Activated naive CD8-positive, alpha-beta T cell treated with anti-CD3 and anti-CD28 coated beads for 36 hours (primary cell): Measurements from ENCODE around the gene KIF1A. TPM values are rescaled to one million over a fixed set of nuclear protein-coding genes. Genes with fewer than 3 reads are reported as not detected.
A peak's percentile ranks its signal among the peaks of the same experiment; 100 is the strongest.

Source experiments
- DNase-seq: peaks from one replicate; pipeline ENCODE4 v3.0.0; 2021
- H3K27ac Mint-ChIP-seq: one replicate; pipeline ENCODE4 v1.8.0; 2022; ENCODE audit warnings: mild to moderate bottlenecking, moderate library complexity, mixed read lengths
- H3K27me3 Mint-ChIP-seq: one replicate; pipeline ENCODE4 v1.8.0; 2022; ENCODE audit warnings: mild to moderate bottlenecking, mixed read lengths
- H3K36me3 Mint-ChIP-seq: one replicate; pipeline ENCODE4 v1.8.0; 2021; ENCODE audit warnings: mild to moderate bottlenecking, mixed read lengths
- H3K4me1 Mint-ChIP-seq: one replicate; pipeline ENCODE4 v1.8.0; 2021; ENCODE audit warnings: mixed read lengths
- H3K4me3 Mint-ChIP-seq: one replicate; pipeline ENCODE4 v1.8.0; 2022; ENCODE audit warnings: mild to moderate bottlenecking, moderate library complexity, mixed read lengths
- H3K9me3 Mint-ChIP-seq: one replicate; pipeline ENCODE4 v1.8.0; 2022; ENCODE audit warnings: mixed read lengths
- total RNA-seq, 2 experiments: library from RNA; stranded (reverse); gene quantifications; one replicate each; pipeline ENCODE4 v1.2.3, GENCODE V29; 2021

Gene KIF1A
- total RNA-seq, 2 experiments from 2014 or later = 7.7 to 8.2 TPM

GRCh38 chr2:240764605-240765004, 55.4 kb downstream of the KIF1A start:
- no peak for DNase-seq
- H3K4me3 Mint-ChIP-seq = no peak overlapping the region
- no peaks in the 10 kb centered on the region for H3K36me3 Mint-ChIP-seq
- H3K27ac Mint-ChIP-seq = no peak overlapping the region
- no peaks in the 10 kb centered on the region for H3K27me3 Mint-ChIP-seq
- no peaks in the 10 kb centered on the region for H3K4me1 Mint-ChIP-seq
- no peaks in the 10 kb centered on the region for H3K9me3 Mint-ChIP-seq

- no peak overlapping the region for H3K4me3 Mint-ChIP-seq
- H3K27ac Mint-ChIP-seq = no peak overlapping the region
- H3K4me1 Mint-ChIP-seq = peaks cover 3% of the 10 kb centered on the region
- no peak for DNase-seq
- H3K9me3 Mint-ChIP-seq = no peaks in the 10 kb centered on the region
- no peaks in the 10 kb centered on the region for H3K36me3 Mint-ChIP-seq
- H3K27me3 Mint-ChIP-seq = no peaks in the 10 kb centered on the region
Measured at GRCh38 chr2:240762971-240763370, 57.0 kb downstream of the KIF1A start.

DNA sequence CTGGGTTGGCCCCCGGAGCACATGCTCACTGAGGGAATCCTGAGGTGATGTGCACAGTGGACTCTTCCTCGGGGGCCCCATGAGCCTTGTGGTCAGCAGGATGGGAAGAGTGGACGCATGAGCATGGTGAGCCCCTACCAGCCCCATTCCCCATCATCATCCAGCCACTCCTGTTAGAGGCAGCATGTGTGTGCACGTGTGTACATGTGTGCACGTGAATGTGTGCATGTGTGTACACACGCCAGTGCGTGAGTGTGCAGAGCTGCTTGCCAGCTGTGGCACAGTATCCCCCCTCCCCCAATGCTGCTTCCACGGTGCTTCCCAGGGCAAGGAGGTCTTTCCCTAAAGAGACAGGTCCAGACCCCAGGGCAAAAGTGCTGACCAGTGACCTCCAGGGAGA, 57.8 kb downstream of the KIF1A start:
- H3K27me3 Mint-ChIP-seq = no peaks in the 10 kb centered on the region
- no peaks in the 10 kb centered on the region for H3K9me3 Mint-ChIP-seq
- H3K36me3 Mint-ChIP-seq = no peaks in the 10 kb centered on the region
- no peak for DNase-seq
- H3K4me3 Mint-ChIP-seq = no peak overlapping the region
- peaks cover 3% of the 10 kb centered on the region for H3K4me1 Mint-ChIP-seq
- H3K27ac Mint-ChIP-seq = no peak overlapping the region

DNA sequence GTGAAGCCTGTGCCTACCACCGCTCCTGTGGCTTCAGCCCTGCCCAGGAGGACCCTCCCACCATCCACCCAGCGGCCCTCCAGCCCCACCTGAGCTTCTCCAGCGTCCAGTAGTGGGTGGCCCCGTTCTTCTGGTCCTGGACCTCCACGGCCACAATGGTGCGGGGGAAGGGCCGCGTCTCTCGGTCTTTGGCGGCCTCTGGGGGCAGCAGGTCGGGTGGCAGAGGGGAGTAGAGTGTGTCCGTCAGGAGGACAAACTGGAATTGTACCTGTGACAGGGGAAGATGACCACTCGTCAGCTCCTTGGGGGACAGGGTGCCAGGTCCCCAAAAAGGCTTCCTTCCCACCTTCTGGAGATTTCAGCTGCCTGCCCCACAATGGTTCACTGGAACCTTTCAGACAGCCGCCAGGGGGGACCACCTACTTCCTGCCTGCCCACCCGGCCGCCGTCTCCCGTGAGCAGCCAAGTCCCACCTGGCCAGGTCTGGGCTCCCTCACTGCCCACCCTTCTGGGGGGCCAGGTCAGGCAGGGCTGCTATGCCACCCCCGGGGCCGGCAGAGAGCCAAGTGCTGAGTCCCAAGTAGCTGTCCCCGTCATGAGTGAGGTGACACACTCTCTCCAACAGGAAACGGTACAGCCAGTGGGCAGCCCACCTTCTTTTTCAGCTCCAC, 59.3 kb downstream of the KIF1A start:
- Mint-ChIP-seq H3K27ac (no peak overlapping the region), H3K9me3 (no peaks in the 10 kb centered on the region), H3K4me1 (peaks cover 3% of the 10 kb centered on the region), H3K36me3 (no peaks in the 10 kb centered on the region), H3K4me3 (no peak overlapping the region), H3K27me3 (no peaks in the 10 kb centered on the region)
- no peak for DNase-seq

- H3K4me3 Mint-ChIP-seq = no peak overlapping the region
- H3K27me3 Mint-ChIP-seq = no peaks in the 10 kb centered on the region
- no peak for DNase-seq
- no peak overlapping the region for H3K27ac Mint-ChIP-seq
- peaks cover 3% of the 10 kb centered on the region for H3K4me1 Mint-ChIP-seq
- no peaks in the 10 kb centered on the region for H3K9me3 Mint-ChIP-seq
- no peaks in the 10 kb centered on the region for H3K36me3 Mint-ChIP-seq
Measured at GRCh38 chr2:240760121-240760520, 59.9 kb downstream of the KIF1A start.

DNA sequence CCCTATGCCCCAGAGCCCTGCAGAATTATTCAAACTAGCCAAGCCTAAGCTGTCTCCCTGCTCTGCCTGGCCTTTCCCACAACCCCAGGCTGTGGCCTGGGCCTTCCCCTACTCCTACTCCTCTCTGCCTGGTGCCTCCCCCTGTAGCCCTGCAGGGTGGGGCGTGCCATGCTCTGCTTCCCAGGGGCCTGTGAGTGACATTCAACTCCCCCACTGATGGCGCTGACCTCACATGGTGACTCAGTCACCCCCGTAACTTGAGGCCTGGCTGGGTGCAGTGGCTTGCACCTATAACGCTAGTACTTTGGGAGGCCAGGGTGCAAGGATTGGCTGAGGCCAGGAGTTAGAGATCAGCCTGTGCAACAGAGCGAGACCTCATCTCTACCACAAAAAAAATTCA, 60.6 kb downstream of the KIF1A start:
- Mint-ChIP-seq H3K4me1 (peaks cover 3% of the 10 kb centered on the region), H3K36me3 (no peaks in the 10 kb centered on the region), H3K4me3 (no peak overlapping the region), H3K27ac (no peak overlapping the region), H3K27me3 (no peaks in the 10 kb centered on the region), H3K9me3 (no peaks in the 10 kb centered on the region)
- DNase-seq = peak; percentile 61

DNA sequence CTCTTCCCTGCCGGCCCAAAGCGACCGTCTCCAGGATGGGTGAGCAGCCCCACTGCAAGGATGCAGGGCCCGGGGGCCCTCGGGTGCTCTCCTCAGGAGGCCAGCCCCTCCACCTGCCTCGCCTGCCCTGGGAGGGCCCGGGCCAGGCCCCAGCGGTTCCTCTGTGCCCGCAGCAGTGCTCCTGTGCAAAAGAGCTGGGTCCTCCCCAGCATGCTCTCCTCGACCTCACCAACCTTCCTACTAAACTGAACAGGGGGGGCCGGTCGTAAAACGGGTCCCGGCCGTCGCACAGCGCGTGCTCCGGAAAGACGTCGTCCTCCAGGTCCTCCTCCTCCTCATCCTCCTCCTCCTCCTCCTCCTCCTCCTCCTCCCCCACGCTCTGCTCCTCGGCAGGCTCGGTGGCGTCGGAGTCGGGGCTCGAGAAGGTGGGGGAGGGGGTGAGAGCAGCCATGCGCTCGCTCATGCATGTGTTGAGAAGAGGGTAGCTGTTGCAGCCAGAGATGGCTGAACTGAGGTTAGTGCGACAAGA, 62.9 kb downstream of the KIF1A start:
- Mint-ChIP-seq H3K36me3 (no peaks in the 10 kb centered on the region), H3K4me1 (peaks cover 3% of the 10 kb centered on the region), H3K4me3 (no peak overlapping the region), H3K9me3 (no peaks in the 10 kb centered on the region), H3K27ac (no peak overlapping the region), H3K27me3 (no peaks in the 10 kb centered on the region)
- DNase-seq = no peak

DNA sequence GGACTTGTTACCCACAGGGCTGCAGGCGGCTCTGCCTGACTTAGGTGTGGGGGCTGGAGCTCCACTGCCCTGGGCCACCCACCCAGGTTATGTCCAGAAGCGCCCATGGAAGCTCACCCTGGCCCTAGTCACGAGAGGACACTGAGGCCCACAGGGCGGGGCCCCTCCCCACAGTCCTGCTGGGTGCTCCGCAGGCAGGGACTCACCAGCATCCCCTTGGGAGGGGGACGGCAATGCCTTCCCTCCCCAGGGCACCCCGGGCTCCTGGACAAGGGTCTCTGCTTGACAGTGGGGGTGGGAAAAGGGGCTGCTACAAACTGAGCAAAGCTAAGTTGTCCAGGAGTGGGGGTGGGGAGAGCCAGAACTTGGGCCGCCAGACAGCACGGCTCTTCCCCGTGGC, 67.8 kb downstream of the KIF1A start:
- Mint-ChIP-seq H3K9me3 (no peaks in the 10 kb centered on the region), H3K4me3 (no peak overlapping the region), H3K27me3 (no peaks in the 10 kb centered on the region), H3K4me1 (no peaks in the 10 kb centered on the region), H3K36me3 (no peaks in the 10 kb centered on the region), H3K27ac (no peak overlapping the region)
- no peak for DNase-seq

- Mint-ChIP-seq H3K36me3 (no peaks in the 10 kb centered on the region), H3K4me3 (no peak overlapping the region), H3K4me1 (no peaks in the 10 kb centered on the region), H3K9me3 (no peaks in the 10 kb centered on the region), H3K27ac (no peak overlapping the region), H3K27me3 (no peaks in the 10 kb centered on the region)
- no peak for DNase-seq
Measured at GRCh38 chr2:240750409-240750808, 69.6 kb downstream of the KIF1A start.

GRCh38 chr2:240749516-240749915, 70.5 kb downstream of the KIF1A start:
- H3K27me3 Mint-ChIP-seq = no peaks in the 10 kb centered on the region
- DNase-seq = no peak
- H3K27ac Mint-ChIP-seq = no peak overlapping the region
- H3K36me3 Mint-ChIP-seq = no peaks in the 10 kb centered on the region
- H3K9me3 Mint-ChIP-seq = no peaks in the 10 kb centered on the region
- H3K4me1 Mint-ChIP-seq = no peaks in the 10 kb centered on the region
- no peak overlapping the region for H3K4me3 Mint-ChIP-seq

GRCh38 chr2:240747256-240747655, 72.8 kb downstream of the KIF1A start:
- no peak overlapping the region for H3K4me3 Mint-ChIP-seq
- no peak overlapping the region for H3K27ac Mint-ChIP-seq
- H3K9me3 Mint-ChIP-seq = no peaks in the 10 kb centered on the region
- no peaks in the 10 kb centered on the region for H3K4me1 Mint-ChIP-seq
- DNase-seq = no peak
- no peaks in the 10 kb centered on the region for H3K27me3 Mint-ChIP-seq
- no peaks in the 10 kb centered on the region for H3K36me3 Mint-ChIP-seq

DNA sequence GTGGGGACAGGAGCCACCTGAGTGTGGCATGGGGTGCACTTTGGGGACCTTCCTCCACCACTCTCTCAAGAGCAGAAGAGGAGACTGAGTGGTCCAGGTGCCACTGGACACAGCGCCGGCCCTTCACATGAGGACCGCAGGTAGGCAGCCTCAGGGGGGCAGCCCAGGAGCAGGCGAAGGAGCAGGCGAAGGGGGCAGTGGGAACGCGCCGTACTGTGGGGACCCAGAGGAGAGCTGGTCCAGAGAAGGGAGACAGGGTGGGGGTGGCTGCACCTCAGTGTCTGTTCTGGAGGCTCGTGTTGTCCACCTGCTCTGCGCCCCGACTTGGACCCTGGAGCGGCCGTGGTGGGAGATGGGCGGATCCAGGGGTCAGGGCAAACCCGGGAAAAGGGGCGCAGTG, 73.3 kb downstream of the KIF1A start:
- Mint-ChIP-seq H3K9me3 (no peaks in the 10 kb centered on the region), H3K36me3 (no peaks in the 10 kb centered on the region), H3K27me3 (no peaks in the 10 kb centered on the region), H3K4me1 (no peaks in the 10 kb centered on the region), H3K27ac (no peak overlapping the region), H3K4me3 (no peak overlapping the region)
- DNase-seq = no peak

DNA sequence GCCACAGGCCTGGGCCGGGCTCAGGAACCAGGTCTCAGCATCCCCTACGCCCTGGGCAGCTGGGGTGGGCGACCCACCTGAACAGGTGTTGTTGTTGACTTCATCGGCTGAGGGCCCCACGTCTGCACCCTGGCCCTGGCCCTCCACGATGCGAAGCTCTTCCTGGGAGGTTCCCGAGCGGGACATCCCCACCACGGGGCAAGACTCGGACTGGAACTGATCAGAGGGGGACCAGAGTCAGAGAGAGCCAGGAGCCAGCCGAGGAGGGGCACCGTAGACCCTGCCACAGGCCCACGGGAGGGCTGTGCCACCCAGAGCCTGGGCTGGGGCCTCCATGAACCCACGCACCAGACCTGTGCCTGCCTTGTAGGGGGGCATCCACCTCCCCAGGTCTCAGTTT, 74.1 kb downstream of the KIF1A start:
- Mint-ChIP-seq H3K36me3 (no peaks in the 10 kb centered on the region), H3K4me1 (no peaks in the 10 kb centered on the region), H3K27me3 (no peaks in the 10 kb centered on the region), H3K27ac (no peak overlapping the region), H3K9me3 (no peaks in the 10 kb centered on the region), H3K4me3 (no peak overlapping the region)
- DNase-seq = no peak

DNA sequence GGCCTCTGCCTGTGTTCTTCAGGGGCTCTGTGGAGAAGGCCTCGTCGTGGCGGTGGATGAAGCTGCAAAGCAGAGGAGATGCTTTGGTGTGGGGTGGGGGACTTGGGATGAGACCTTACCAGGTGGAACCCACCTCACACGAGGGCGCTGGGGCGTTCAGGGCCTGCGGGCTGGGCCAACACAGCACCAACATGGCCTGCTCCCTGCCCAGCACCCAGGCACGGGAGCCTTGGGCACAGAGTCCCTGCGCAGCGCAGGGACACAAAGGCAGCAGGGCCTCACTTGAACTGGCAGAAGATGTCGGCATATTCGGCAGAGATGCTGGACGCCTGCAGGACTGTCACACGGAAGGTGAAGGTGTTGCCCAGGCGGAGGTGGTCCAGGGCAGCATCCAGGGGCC, 74.6 kb downstream of the KIF1A start:
- no peaks in the 10 kb centered on the region for H3K4me1 Mint-ChIP-seq

GRCh38 chr2:240742602-240743095, 77.4 kb downstream of the KIF1A start:
- peaks cover 6% of the 10 kb centered on the region for H3K4me1 Mint-ChIP-seq
- H3K4me3 Mint-ChIP-seq = no peak overlapping the region
- no peak for DNase-seq
- no peaks in the 10 kb centered on the region for H3K27me3 Mint-ChIP-seq
- H3K27ac Mint-ChIP-seq = no peak overlapping the region
- no peaks in the 10 kb centered on the region for H3K36me3 Mint-ChIP-seq
- H3K9me3 Mint-ChIP-seq = no peaks in the 10 kb centered on the region

More for the DNA sequence above, 74.6 kb downstream of the KIF1A start:
- no peaks in the 10 kb centered on the region for H3K27me3 Mint-ChIP-seq
- no peak overlapping the region for H3K4me3 Mint-ChIP-seq
- H3K9me3 Mint-ChIP-seq = no peaks in the 10 kb centered on the region
- H3K36me3 Mint-ChIP-seq = no peaks in the 10 kb centered on the region
- H3K27ac Mint-ChIP-seq = no peak overlapping the region
- no peak for DNase-seq

DNA sequence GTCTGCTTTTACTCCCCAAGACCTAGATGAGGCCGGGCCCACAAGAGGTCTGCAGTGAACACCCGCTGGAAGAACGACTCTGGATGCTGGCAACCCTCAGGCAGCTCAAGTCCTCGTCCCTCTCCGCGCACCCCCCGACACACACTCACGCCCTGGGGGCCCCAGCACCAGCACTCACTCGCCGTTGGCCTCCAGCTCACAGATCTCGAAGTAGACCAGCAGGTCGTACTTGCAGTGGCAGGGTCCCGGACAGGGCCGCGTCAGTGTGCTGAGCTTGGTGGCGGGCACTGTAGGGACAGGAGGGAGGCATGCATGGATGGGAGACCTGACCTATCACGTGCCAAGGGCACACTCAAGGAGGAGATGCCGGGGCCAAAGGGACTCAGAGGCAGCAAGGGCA, 78.9 kb downstream of the KIF1A start:
- no peak for DNase-seq
- no peaks in the 10 kb centered on the region for H3K36me3 Mint-ChIP-seq
- H3K9me3 Mint-ChIP-seq = no peaks in the 10 kb centered on the region
- no peak overlapping the region for H3K27ac Mint-ChIP-seq
- H3K4me3 Mint-ChIP-seq = no peak overlapping the region
- peaks cover 6% of the 10 kb centered on the region for H3K4me1 Mint-ChIP-seq
- H3K27me3 Mint-ChIP-seq = no peaks in the 10 kb centered on the region
